ENCODE results near the gene CCR8.
"Not testable (repeated sequence)": the region's sequence is repeated elsewhere in the genome, so short reads cannot be mapped to it uniquely, and the experiment has no call there.

CCR8 gene

DNA sequence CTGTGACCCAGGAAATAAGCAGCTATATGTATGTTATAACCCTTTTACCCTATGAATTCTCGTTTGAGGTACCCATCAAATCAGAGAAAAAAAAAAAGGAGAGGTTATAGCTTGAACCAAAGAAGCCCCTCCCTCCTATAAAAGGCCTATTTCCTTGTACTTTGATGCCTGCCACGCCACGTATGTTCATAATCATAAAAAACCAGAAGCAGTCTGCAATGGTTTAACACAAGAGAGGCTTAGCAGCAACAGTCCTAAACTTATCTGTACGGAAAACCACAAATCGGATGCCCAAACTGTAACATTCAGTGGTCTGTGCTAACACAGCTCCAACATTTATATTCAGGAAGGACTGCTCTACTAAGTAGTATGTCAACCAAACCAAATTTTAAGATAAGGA, 21.2 kb downstream of the CCR8 start:
- no peak for DNase-seq (ENCODE audit: low read depth)

DNA sequence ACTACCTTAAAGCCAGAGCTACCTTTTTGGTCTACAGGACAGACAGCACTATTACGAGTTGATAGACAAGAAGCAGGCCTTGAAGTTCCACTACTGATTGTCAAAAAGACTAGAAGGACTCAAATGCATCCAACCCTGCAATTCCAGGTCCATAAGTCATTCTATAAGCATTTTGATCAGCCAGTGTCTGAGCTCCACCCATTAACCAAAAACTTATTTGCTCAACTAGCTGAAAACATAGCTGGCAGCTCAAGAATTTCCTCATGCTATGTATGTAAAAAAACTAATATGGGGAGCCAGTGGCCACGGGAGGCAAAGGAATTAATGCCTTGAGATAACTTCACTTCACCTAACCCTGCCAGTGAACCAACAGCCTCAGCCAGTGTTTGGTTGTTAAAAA, 21.6 kb downstream of the CCR8 start:
- DNase-seq (ENCODE audit: low read depth): not testable (repeated sequence)

DNA sequence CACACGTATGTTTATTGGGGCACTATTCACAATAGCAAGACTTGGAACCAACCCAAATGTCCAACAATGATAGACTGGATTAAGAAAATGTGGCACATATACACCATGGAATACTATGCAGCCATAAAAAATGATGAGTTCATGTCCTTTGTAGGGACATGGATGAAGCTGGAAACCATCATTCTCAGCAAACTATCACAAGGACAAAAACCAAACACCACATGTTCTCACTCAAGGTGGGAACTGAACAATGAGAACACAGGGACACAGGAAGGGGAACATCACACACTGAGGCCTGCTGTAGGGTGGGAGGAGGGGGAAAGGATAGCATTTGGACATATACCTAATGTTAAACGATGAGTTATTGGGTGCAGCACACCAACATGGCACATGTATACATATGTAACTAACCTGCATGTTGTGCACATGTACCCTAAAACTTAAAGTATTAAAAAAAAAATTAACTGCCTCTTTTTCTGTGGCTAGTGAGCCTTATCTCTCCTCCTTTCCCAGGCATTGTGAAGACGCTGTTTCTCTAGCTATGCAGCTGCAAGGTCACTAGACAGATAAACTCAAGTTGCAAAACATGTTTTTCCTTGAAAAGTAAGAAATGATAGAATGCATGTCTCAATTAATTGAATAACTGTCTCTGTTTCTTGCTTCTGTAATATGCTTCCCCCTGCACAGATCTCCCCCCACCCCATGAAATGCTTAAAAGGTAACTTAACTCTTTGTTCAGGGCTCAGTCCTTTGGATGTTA, 23.8 kb downstream of the CCR8 start:
- not testable (repeated sequence) for DNase-seq (ENCODE audit: low read depth)

DNA sequence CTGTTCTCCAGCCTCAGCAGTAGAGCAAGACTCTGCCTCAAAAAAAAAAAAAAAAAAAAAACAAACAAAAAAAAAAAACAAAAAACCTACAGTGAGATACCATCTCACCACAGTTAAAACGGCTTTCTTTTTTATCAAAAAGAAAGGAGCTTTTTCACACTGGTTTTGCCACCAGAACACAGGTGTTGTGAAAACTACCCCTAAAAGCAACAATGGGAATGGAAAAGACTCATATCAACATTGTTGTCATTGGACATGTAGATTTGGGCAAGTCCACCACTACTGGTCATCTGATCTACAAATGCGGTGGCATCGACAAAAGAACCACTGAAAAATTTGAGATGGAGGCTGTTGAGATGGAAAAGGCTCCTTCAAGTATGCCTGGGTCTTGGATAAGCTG, 28.8 kb downstream of the CCR8 start:
- DNase-seq (ENCODE audit: low read depth): no peak

DNA sequence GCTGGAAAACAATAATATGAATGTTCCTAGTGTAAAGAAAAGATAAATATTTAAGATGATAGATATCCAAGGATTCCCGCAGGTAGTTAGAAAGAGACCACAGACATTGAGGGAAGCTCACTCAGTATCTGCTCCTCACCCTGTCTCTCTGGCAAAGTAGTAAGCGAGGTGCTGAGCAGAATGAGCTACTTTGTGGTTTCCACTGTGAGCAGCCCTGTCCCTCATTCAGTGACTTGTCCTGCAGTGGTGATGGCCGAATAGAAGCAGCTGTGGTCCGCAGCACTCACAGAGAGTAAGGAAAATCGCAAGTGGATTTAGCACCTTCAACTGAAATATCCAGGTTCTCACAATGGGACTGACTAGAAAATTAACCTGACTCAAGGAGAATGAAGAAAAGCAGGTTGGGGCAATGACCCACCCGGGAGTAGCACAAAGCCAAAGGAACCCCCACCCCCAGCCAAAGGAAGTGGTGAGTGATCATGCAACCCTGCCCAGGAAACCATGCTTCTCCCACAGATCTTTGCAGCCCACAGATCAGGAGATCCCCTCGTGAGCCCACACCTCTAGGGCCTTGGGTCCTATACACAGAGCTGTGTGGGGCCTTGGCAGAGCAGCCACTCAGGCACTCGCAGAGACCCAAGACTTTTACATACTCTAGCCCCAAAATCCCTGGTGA, 31.9 kb downstream of the CCR8 start:
- no peak for DNase-seq (ENCODE audit: low read depth)

DNA sequence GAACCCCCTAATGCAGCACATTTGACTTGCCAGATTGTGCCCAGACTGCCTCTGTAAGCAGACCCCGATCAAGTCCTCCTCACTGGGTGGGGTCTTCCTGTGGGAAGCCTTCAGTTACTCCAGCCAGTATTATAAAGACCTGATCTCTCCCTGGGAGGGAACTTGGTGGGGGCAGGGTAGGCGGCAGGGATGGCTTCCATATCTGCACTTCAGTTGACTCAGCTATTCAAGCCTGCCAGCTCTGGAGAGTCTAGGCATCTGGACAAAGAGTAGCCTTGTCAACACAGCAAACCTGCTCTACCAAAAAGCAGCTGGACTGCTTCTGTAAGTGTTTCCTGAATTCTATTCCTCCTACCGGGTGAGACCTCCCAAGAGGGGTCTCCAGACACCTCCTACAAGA, 32.7 kb downstream of the CCR8 start:
- DNase-seq (ENCODE audit: low read depth): no peak

DNA sequence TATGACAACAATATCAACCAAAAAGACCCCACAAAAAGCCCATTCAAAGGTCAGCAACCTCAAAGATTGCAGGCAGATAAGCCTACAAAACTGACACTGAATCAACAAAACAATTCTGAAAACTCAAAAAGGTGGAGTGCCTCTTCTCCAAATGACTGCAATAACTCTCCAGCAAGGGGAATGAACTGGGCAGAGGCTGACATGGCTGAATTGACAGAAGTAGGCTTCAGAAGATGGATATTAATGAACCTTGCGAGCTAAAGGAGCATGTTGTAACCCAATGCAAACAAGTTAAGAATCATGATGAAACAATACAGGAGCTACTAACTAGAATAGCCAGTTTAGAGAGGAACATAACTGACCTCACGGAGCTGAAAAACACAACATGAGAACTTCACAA, 33.3 kb downstream of the CCR8 start:
- DNase-seq (ENCODE audit: low read depth): no peak

DNA sequence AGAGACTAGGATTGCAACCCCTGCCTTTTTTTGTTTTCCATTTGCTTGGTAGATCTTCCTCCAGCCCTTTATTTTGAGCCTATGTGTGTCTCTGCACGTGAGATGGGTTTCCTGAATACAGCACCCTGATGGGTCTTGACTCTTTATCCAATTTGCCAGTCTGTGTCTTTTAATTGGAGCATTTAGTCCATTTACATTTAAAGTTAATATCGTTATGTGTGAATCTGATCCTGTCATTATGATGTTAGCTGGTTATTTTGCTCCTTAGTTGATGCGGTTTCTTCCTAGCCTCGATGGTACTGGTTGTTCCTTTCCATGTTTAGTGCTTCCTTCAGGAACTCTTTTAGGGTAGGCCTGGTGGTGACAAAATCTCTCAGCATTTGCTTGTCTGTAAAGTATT, 40.9 kb downstream of the CCR8 start:
- not testable (repeated sequence) for DNase-seq (ENCODE audit: low read depth)

DNA sequence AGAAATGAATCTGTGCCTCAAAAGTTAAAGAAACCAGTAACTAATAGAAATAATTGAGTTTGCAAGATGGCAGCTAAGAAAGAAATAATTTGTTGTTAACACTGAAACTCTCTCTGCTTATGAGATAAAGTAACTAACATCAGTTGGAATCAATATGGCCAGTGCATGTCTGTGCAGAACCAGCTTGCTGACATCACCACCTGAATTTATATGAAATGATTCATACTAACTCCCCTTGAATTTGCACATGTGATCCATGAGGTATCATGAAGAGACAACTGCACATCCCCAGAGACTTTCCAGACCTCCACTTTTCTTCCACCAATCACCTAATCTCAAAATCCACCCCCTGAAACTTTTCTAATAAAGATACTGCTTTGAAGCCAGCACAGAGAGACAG, 43.3 kb downstream of the CCR8 start:
- DNase-seq (ENCODE audit: low read depth): no peak

DNA sequence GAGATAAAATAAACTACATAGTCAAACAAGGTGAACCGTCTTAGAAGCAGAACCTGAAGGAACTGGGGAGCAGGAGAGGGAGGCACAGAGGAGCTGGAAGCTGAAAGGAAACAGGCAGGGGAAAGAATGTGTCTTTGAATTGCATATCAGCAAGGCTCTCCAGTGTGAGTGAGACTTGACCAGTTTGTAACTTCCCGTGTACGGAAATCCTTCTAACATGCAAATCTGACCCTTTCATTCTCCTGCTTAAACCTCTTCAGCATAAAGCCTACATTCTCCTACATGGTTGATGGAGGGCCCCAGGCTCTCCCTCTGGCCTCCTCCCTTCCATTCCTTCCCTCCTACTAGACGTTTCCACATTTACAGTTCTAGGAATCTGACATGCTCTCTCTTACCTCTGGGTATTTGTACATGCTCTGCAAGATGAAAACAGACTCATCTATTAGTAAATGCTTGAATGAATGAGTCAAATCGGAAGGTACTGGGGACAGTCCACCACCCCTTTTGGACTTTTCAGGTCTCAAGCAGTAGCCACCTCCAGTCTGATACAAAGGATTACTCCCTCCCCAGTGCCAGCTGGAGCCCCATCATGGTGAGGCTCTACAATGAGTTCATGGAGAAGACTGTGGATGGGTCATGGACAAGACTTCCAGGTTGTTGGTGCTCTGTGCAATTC, 47.6 kb downstream of the CCR8 start:
- DNase-seq (ENCODE audit: low read depth): no peak

DNA sequence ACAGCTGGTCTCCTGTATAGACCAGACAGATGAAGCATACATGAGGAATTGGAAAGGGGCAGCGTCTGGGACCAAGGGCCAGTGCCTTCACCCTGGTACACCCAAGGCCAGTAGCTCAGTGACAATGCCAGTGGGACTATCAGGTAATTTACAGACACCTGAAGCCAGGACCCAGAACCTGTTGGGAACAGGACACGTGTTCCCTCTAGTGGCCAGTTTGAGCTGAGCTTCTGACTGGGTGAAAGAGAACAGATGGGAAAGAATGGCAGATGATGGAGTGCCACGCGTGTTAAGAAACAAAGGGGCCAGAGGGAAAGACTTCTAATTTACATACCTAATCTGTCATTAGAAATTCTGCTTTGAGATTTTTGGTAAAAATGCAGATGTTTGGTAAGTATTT, 48.6 kb downstream of the CCR8 start:
- no peak for DNase-seq (ENCODE audit: low read depth)

DNA sequence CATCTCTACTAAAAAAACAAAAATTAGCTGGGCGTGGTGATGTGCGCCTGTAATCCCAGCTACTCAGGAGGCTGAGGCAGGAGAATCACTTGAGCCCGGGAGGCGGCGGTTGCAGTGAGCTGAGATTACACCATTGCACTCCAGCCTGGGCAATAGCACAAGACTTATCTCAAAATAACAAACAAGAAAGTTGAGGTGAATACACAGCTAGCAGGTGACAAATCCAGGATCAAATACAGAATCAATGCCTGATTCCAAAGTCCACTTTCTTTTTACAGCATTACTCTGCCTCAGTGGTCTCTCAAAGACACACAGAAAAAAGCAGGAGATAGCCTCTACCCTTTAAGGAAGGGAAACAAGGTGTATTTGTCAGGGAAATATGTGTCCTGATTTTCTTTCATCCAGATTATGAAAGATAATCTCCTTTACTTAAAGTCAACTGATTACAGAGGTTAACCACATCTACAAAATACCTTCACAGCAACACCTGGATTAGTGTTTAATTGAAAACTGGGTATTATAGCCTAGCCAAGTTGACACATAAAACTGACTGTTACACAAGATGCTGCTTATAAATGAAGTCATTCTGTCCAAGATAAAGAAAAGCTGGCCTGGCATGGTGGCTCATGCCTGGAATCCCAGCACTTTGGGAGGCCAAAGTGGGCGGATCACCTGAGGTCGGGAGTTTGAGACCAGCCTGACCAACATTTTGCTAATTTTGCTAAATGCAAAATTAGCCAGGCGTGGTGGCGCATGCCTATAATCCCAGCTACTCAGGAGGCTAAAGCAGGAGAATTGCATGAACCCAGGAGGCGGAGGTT, 49.7 kb downstream of the CCR8 start:
- no peak for DNase-seq (ENCODE audit: low read depth)

DNA sequence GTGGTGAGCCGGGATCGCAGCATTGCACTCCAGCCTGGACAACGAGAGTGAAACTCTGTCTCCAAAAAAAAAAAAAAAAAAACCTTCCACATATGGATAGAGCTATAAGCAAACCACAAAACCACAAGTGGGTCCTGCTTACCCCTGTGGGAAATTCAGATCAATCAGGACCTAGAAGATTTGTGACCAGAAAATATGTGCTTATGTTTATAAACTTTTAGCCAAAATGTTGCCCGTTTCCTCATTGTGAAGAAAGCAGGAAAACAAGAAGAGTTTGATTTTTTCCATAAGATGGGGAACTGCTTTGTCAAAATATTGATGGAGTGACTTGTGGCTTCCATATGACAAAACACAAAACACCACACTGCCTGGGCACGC, 50.3 kb downstream of the CCR8 start:
- DNase-seq (ENCODE audit: low read depth): no peak

DNA sequence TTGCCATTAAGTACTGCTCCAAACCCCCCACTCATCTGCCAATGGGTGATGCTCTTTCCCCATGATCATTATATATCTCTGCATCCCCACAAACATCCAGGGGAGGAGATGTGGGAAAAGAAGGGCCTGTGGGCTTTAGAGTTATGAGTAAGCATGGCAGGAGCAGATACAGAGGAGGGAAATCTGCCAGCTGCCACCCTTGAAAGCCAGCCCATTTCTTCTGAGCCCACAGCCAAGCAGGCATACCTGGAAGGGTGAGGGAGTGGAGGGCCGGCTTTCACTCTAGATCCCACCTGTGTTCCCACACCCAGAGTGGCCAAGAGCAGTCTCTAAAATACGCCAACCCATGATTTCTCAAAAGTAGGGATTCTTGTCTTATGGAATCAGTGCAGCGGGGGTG, 51.9 kb downstream of the CCR8 start:
- DNase-seq (ENCODE audit: low read depth): no peak
